GM12872 (cell line): ENCODE results near the gene SAFB2.

Experiments used
- CTCF ChIP-seq: IDR thresholded peaks from 3 replicates; pipeline ENCODE4 v1.5.1; 2011; ENCODE audit warnings: low read depth, mild to moderate bottlenecking, low read length, moderate library complexity; ENCODE audit not compliant: insufficient read depth

The SAFB2 gene

GRCh38 chr19:5547881-5548280 lies 74.7 kb downstream of the SAFB2 start:
- TF ChIP-seq CTCF: peak; percentile 54

- TF ChIP-seq CTCF: no peak
Observed at GRCh38 chr19:5545984-5546383, 76.6 kb downstream of the SAFB2 start.

GRCh38 chr19:5545051-5545450 lies 77.5 kb downstream of the SAFB2 start:
- TF ChIP-seq CTCF: no peak

- TF ChIP-seq CTCF: no peak
Observed at GRCh38 chr19:5542665-5543064, 79.9 kb downstream of the SAFB2 start.

GRCh38 chr19:5541456-5541855 lies 81.1 kb downstream of the SAFB2 start:
- TF ChIP-seq CTCF: no peak

- no peak for TF ChIP-seq CTCF
Observed at GRCh38 chr19:5540208-5540607, 82.4 kb downstream of the SAFB2 start.

GRCh38 chr19:5537870-5538269 lies 84.7 kb downstream of the SAFB2 start:
- no peak for TF ChIP-seq CTCF
